ENCODE measurements around the gene CNOT6. TPM values are rescaled to one million over a fixed set of nuclear protein-coding genes. Genes with fewer than 3 reads are reported as not detected.

Gene CNOT6
- total and polyA plus RNA-seq, 4 donors, result 1.4 to 25.0 (median 4.2) TPM

GRCh38 chr5:180463216-180463900, 30.8 kb upstream of the CNOT6 start:
- H3K9ac ChIP-seq (ENCODE audit: low read depth in 1 of 2, low read length in 2 of 2), result no peak overlapping the region
- no peak for DNase-seq (ENCODE audit: low spot score)
- H3K4me3 ChIP-seq (ENCODE audit: low read depth in 1 of 3, low read length in 3 of 3), result no peak overlapping the region
- 69% methylated on average over 8 of the region's 8 CpGs for WGBS
- H3K4me1 ChIP-seq (ENCODE audit: control insufficient read depth in 4 of 4, insufficient read depth in 4 of 4, low read length in 3 of 4), result no peaks in the 10 kb centered on the region
- no peaks in the 10 kb centered on the region for H3K27me3 ChIP-seq (ENCODE audit: control insufficient read depth in 4 of 4, insufficient read depth in 4 of 4, low read length in 3 of 4)
- no peaks in the 10 kb centered on the region for H3K36me3 ChIP-seq (ENCODE audit: control insufficient read depth in 4 of 4, insufficient read depth in 3 of 4, low read depth in 1 of 4, low read length in 3 of 4)
- H3K27ac ChIP-seq (ENCODE audit: low read depth in 1 of 2, low read length in 2 of 2), result no peak overlapping the region
- no peak for TF ChIP-seq RAD21 (IDR thresholded peaks at IDR 0.05)
- TF ChIP-seq, protein P1, sequence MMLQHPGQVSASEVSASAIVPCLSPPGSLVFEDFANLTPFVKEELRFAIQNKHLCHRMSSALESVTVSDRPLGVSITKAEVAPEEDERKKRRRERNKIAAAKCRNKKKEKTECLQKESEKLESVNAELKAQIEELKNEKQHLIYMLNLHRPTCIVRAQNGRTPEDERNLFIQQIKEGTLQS (IDR thresholded peaks at IDR 0.05), result no peak
- no peak for TF ChIP-seq EGR1 (IDR thresholded peaks at IDR 0.05; ENCODE audit: low read depth in 2 of 2)
- no peak for TF ChIP-seq NR2F2 (IDR thresholded peaks at IDR 0.05)
- TF ChIP-seq CTCF (IDR thresholded peaks at IDR 0.05; ENCODE audit: low read depth, low read length, missing input control), result no peak
- TF ChIP-seq FOXA2 (IDR thresholded peaks at IDR 0.05), result no peak
- TF ChIP-seq MAX (IDR thresholded peaks at IDR 0.05), result no peak
- TF ChIP-seq TAF1 (conservative IDR thresholded peaks at IDR 0.05), result no peak
- no peak for TF ChIP-seq REST (IDR thresholded peaks at IDR 0.05)
- TF ChIP-seq HNF4A (conservative IDR thresholded peaks at IDR 0.05), result no peak
- TF ChIP-seq, protein P2, sequence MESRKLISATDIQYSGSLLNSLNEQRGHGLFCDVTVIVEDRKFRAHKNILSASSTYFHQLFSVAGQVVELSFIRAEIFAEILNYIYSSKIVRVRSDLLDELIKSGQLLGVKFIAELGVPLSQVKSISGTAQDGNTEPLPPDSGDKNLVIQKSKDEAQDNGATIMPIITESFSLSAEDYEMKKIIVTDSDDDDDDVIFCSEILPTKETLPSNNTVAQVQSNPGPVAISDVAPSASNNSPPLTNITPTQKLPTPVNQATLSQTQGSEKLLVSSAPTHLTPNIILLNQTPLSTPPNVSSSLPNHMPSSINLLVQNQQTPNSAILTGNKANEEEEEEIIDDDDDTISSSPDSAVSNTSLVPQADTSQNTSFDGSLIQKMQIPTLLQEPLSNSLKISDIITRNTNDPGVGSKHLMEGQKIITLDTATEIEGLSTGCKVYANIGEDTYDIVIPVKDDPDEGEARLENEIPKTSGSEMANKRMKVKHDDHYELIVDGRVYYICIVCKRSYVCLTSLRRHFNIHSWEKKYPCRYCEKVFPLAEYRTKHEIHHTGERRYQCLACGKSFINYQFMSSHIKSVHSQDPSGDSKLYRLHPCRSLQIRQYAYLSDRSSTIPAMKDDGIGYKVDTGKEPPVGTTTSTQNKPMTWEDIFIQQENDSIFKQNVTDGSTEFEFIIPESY (IDR thresholded peaks at IDR 0.05), result no peak
- no peak for TF ChIP-seq SP1 (IDR thresholded peaks at IDR 0.05)
- no peaks in the 10 kb centered on the region for H3K9me3 ChIP-seq (ENCODE audit: control insufficient read depth in 4 of 4, low read length in 3 of 4)

GRCh38 chr5:180463916-180464602, 30.1 kb upstream of the CNOT6 start:
- 70% methylated on average over 13 of the region's 13 CpGs for WGBS
- TF ChIP-seq JUND (IDR thresholded peaks at IDR 0.05), result no peak
- TF ChIP-seq FOXA1 (IDR thresholded peaks at IDR 0.05), result no peak
- TF ChIP-seq, protein P1 (IDR thresholded peaks at IDR 0.05), result no peak
- TF ChIP-seq CTCF (IDR thresholded peaks at IDR 0.05; ENCODE audit: low read depth, low read length, missing input control), result no peak
- TF ChIP-seq RAD21 (IDR thresholded peaks at IDR 0.05), result no peak
- no peak for TF ChIP-seq HNF4A (conservative IDR thresholded peaks at IDR 0.05)
- no peak for TF ChIP-seq GABPA (IDR thresholded peaks at IDR 0.05 in 1 of 2, conservative IDR thresholded peaks at IDR 0.05 in 1 of 2)
- no peak for TF ChIP-seq EGR1 (IDR thresholded peaks at IDR 0.05; ENCODE audit: low read depth in 2 of 2)
- TF ChIP-seq, protein P2 (IDR thresholded peaks at IDR 0.05), result no peak
- no peak for TF ChIP-seq HNF4G (IDR thresholded peaks at IDR 0.05)
- no peak for TF ChIP-seq MAX (IDR thresholded peaks at IDR 0.05)
- no peak for TF ChIP-seq FOXA2 (IDR thresholded peaks at IDR 0.05)

More at GRCh38 chr5:180463916-180464602, 30.1 kb upstream of the CNOT6 start:
- H3K9me3 ChIP-seq (ENCODE audit: control insufficient read depth in 4 of 4, low read length in 3 of 4), result no peaks in the 10 kb centered on the region
- H3K36me3 ChIP-seq (ENCODE audit: control insufficient read depth in 4 of 4, insufficient read depth in 3 of 4, low read depth in 1 of 4, low read length in 3 of 4), result no peaks in the 10 kb centered on the region
- H3K27me3 ChIP-seq (ENCODE audit: control insufficient read depth in 4 of 4, insufficient read depth in 4 of 4, low read length in 3 of 4), result no peaks in the 10 kb centered on the region
- H3K4me1 ChIP-seq (ENCODE audit: control insufficient read depth in 4 of 4, insufficient read depth in 4 of 4, low read length in 3 of 4), result no peaks in the 10 kb centered on the region
- no peak overlapping the region for H3K27ac ChIP-seq (ENCODE audit: low read depth in 1 of 2, low read length in 2 of 2)
- H3K9ac ChIP-seq (ENCODE audit: low read depth in 1 of 2, low read length in 2 of 2), result no peak overlapping the region
- DNase-seq (ENCODE audit: low spot score), result no peak
- H3K4me3 ChIP-seq (ENCODE audit: low read depth in 1 of 3, low read length in 3 of 3), result no peak overlapping the region
